GM12878 (cell line): ENCODE results near the gene NEK7. TPM values are rescaled to one million over a fixed set of nuclear protein-coding genes. Genes with fewer than 3 reads are reported as not detected.

Experiments
- ATAC-seq: fragments of 200-7000 bp; cut with Tn5 transposase; 3 replicates; pipeline ENCODE4 v1.9.1; 2020; ENCODE audit warnings: mild to moderate bottlenecking, moderate library complexity
- BruUV-seq: library from RNA; stranded (reverse); fragments of 400-500 nt; replicated peaks from 2 replicates; lab custom pipeline; 2021; lab: Mats Ljungman, UMichigan
- CTCF ChIA-PET: fragments of 300-600 bp; sonication (Branson Sonifier 250); formaldehyde crosslinking; extraction: SDS; loops from one replicate; lab custom pipeline; 2021; ENCODE audit warnings: inconsistent platforms; lab: Yijun Ruan, JAX
- POLR2A ChIA-PET: fragments of 350-600 bp; formaldehyde crosslinking; extraction: SDS; loops from one replicate; lab custom pipeline; 2021; ENCODE audit warnings: inconsistent platforms; lab: Charles Lee
- RAD21 ChIA-PET: fragments of 300-600 bp; sonication (Branson Sonifier 250); formaldehyde crosslinking; loops from one replicate; lab custom pipeline; 2023; ENCODE audit warnings: antibody characterized with exemption; ENCODE audit not compliant: unreplicated experiment; lab: Charles Lee
- SMC1A ChIA-PET: fragments of 300-600 bp; sonication (Branson Sonifier 250); formaldehyde crosslinking; loops from one replicate; lab custom pipeline; 2023; ENCODE audit not compliant: unreplicated experiment, uncharacterized antibody; lab: Charles Lee
- DNase-seq: peaks from one replicate; pipeline ENCODE4 v3.0.0-alpha.2; 2011; ENCODE audit warnings: low read depth, low spot score
- FAIRE-seq: peaks from 3 replicates; lab custom pipeline; 2011; peaks lifted over from hg19 to GRCh38; lab: Jason Lieb, UNC
- H2AFZ ChIP-seq: 2 replicates; pipeline ENCODE4 v1.6.0; 2011; ENCODE audit warnings: low read depth, low read length, control low read depth; ENCODE audit not compliant: control insufficient read depth
- H3K27ac ChIP-seq: 2 replicates; pipeline ENCODE4 v1.5.1; 2011; ENCODE audit warnings: control low read depth; ENCODE audit not compliant: control insufficient read depth, insufficient read depth
- H3K27me3 ChIP-seq, 2 experiments: replicated peaks in 1 of 2; 2 replicates each; pipeline versions ENCODE4 v1.6.0 to v1.6.1; 2011; ENCODE audit warnings: low read length in 1 of 2; ENCODE audit not compliant: control insufficient read depth in 2 of 2, insufficient read depth in 2 of 2
- H3K36me3 ChIP-seq, 2 experiments: 2 replicates each; pipeline ENCODE4 v1.5.1; 2011; ENCODE audit warnings: low read length in 1 of 2; ENCODE audit not compliant: control insufficient read depth in 2 of 2, insufficient read depth in 2 of 2
- H3K4me1 ChIP-seq: 2 replicates; pipeline ENCODE4 v1.6.1; 2011; ENCODE audit warnings: mild to moderate bottlenecking, low read length, moderate library complexity, mixed read lengths; ENCODE audit not compliant: control insufficient read depth, insufficient read depth
- H3K4me2 ChIP-seq: 2 replicates; pipeline ENCODE4 v1.6.0; 2011; ENCODE audit warnings: control low read depth; ENCODE audit not compliant: control insufficient read depth, insufficient read depth
- H3K4me3 ChIP-seq: fragments of 200-600 bp; sonication (generic); 2 replicates; pipeline ENCODE4 v1.5.1; 2016
- H3K79me2 ChIP-seq: 2 replicates; pipeline ENCODE4 v1.6.0; 2011; ENCODE audit warnings: low read length; ENCODE audit not compliant: control insufficient read depth, insufficient read depth
- H3K9ac ChIP-seq: 2 replicates; pipeline ENCODE4 v1.8.0; 2011; ENCODE audit warnings: low read length, control low read depth, mixed read lengths; ENCODE audit not compliant: control insufficient read depth, insufficient read depth
- H3K9me3 ChIP-seq: replicated peaks from 3 replicates; pipeline ENCODE4 v1.5.1; 2011; ENCODE audit warnings: mild to moderate bottlenecking, low read length; ENCODE audit not compliant: control insufficient read depth, insufficient read depth
- H4K20me1 ChIP-seq: 2 replicates; pipeline ENCODE4 v1.6.0; 2011; ENCODE audit not compliant: control insufficient read depth, insufficient read depth
- CBX5 ChIP-seq: sonication (generic); IDR thresholded peaks from 2 replicates; pipeline ENCODE4 v1.6.1; 2016; ENCODE audit warnings: low read depth, moderate library complexity, mild to moderate bottlenecking, inconsistent platforms
- DPF2 ChIP-seq: fragments of 450-650 bp; IDR thresholded peaks from 2 replicates; pipeline ENCODE4 v1.6.1; 2017; ENCODE audit warnings: mild to moderate bottlenecking
- IRF4 ChIP-seq: IDR thresholded peaks from 2 replicates; pipeline ENCODE4 v1.6.1; 2011; ENCODE audit warnings: low read depth, low read length
- NFYB ChIP-seq: IDR thresholded peaks from 2 replicates; pipeline ENCODE4 v1.6.1; 2011; ENCODE audit warnings: low read depth, mild to moderate bottlenecking, low read length, improper control_type of control experiment, moderate library complexity; ENCODE audit not compliant: insufficient read depth
- POLR2A ChIP-seq: IDR thresholded peaks from 2 replicates; pipeline ENCODE4 v1.6.1; 2011; ENCODE audit warnings: low read depth, mild to moderate bottlenecking, low read length
- RAD21 ChIP-seq: IDR thresholded peaks from 2 replicates; pipeline ENCODE4 v1.6.1; 2011; ENCODE audit warnings: mild to moderate bottlenecking, low read depth, low read length, moderate library complexity; ENCODE audit not compliant: insufficient read depth
- RUNX3 ChIP-seq: IDR thresholded peaks from 2 replicates; pipeline ENCODE4 v1.6.1; 2012; ENCODE audit warnings: low read length, inconsistent platforms
- SMAD5 ChIP-seq: IDR thresholded peaks from 2 replicates; pipeline ENCODE4 v1.6.1; 2016; ENCODE audit warnings: antibody characterized with exemption, low read depth
- SMARCA5 ChIP-seq: fragments of 450-650 bp; IDR thresholded peaks from 2 replicates; pipeline ENCODE4 v1.6.1; 2017; ENCODE audit warnings: mild to moderate bottlenecking
- SUPT20H ChIP-seq: IDR thresholded peaks from 2 replicates; pipeline ENCODE4 v1.6.1; 2011; ENCODE audit warnings: low read depth, mild to moderate bottlenecking, low read length, moderate library complexity, borderline replicate concordance; ENCODE audit not compliant: control insufficient read depth
- TBL1XR1 ChIP-seq: IDR thresholded peaks from 2 replicates; pipeline ENCODE4 v1.6.1; 2012; ENCODE audit warnings: low read depth, low read length, improper control_type of control experiment
- TCF3 ChIP-seq: IDR thresholded peaks from 2 replicates; pipeline ENCODE4 v1.6.1; 2012; ENCODE audit warnings: low read depth, mild to moderate bottlenecking, low read length, borderline replicate concordance; ENCODE audit not compliant: insufficient read depth
- YBX1 ChIP-seq: fragments of 450-650 bp; IDR thresholded peaks from 2 replicates; pipeline ENCODE4 v1.6.1; 2016; ENCODE audit warnings: antibody characterized with exemption
- WGBS: methylation state at CpG from one replicate; pipeline ENCODE4 v1.1.6; 2016; ENCODE audit warnings: low lambda C conversion rate; ENCODE audit not compliant: insufficient replicate concordance, insufficient coverage; ENCODE audit errors: missing lambda C conversion rate; 5-methylcytosine and 5-hydroxymethylcytosine counted together
- in situ Hi-C: fragments of 300-500 bp; cut with MboI; formaldehyde crosslinking; loops from 9 replicates; pipeline ENCODE4 v1.14.3; 2018; ENCODE audit warnings: mixed read lengths
- intact Hi-C: fragments of 100-400 bp; cut with micrococcal nuclease; formaldehyde crosslinking; loops from one replicate; pipeline ENCODE4 v1.14.2; 2022; ENCODE audit not compliant: unreplicated experiment
- polyA plus RNA-seq, 11 experiments: library from polyadenylated mRNA; depleted of rRNA in 4 of 11; unstranded in 6 of 11; stranded (reverse) in 5 of 11; fragments of >200 nt; fragmentation: Nextera tagmentation in 4 of 11; fragmentation: Illumina TruSeq in 1 of 11; extraction: Ambion mirVana in 4 of 11; extraction: Trizol in 1 of 11; gene quantifications; 1 replicate in 1 of 11; 2 replicates in 10 of 11; pipeline versions ENCODE4 v1.2.1 to v1.2.3, GENCODE V29; 2011 to 2016; ENCODE audit warnings: inconsistent platforms in 2 of 11, missing spikeins in 2 of 11, low read depth in 1 of 11
- total RNA-seq, 4 experiments: library from RNA; depleted of rRNA in 3 of 4; stranded (reverse); fragments of >200 nt in 3 of 4; fragmentation: Illumina TruSeq in 1 of 4; extraction: Trizol in 1 of 4; gene quantifications; 2 replicates each; pipeline versions ENCODE4 v1.2.1 to v1.2.3, GENCODE V29; 2013 to 2021
- TF ChIP-seq, protein P1 (sequence below): fragments of 150-350 bp; IDR thresholded peaks from 2 replicates; pipeline ENCODE4 v1.6.1; 2016; ENCODE audit warnings: low read depth, low read length
- TF ChIP-seq, protein P2 (sequence below): IDR thresholded peaks from 2 replicates; pipeline ENCODE4 v1.6.1; 2011; ENCODE audit warnings: borderline replicate concordance, low read depth, mild to moderate bottlenecking, moderate library complexity, mixed read lengths, low read length; ENCODE audit not compliant: insufficient read depth; ENCODE audit errors: extremely low read length
- TF ChIP-seq, protein P3 (sequence below): IDR thresholded peaks from 2 replicates; pipeline ENCODE4 v1.6.1; 2012; ENCODE audit warnings: low read depth, low read length, improper control_type of control experiment
- TF ChIP-seq, protein P4 (sequence below): fragments of 450-650 bp; IDR thresholded peaks from 2 replicates; pipeline ENCODE4 v1.6.1; 2017; ENCODE audit warnings: mild to moderate bottlenecking, low read depth, inconsistent platforms; ENCODE audit not compliant: poor library complexity, severe bottlenecking

NEK7 gene
- total and polyA plus RNA-seq, 10 of the 15 experiments (the other 5 are each of a cell fraction or from before 2014, with no cell fraction given): 9.4 to 77.7 (median 24.0) TPM

DNA sequence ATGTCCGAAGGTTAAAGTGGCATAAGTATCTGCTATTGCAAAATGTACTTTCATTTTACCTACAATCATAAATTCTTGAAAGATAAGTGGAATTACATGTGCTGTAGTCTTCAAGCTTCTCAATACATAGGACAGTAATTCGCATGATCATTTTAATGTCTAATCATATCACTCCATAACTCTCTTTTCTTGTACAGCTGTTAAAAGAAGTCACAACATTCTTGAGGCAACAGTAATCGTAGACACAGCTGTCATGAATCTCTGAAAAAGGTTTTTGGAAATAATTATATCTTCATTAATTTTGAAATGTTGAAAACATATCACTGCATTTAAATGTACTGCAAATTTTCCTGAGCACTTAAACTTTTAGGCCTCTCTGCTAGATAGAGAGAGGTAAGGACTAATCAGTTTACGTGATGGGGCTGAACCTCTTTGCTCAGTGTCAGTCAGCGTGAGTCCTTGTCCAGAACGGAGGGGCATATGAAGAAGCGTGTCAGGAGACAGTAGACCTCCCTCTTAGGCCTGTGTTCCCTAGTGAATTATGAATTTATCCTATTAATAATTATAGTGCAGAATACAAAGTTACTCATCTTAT, 133.4 kb downstream of the NEK7 start:
- RAD21 ChIA-PET: no interaction called here
- 97% methylated on average over 7 of the region's 7 CpGs for WGBS
- BruUV-seq: no TSS peak
- no peak for DNase-seq
- Histone ChIP-seq H3K79me2 (no peaks in the 10 kb centered on the region), H3K36me3 (no peaks in the 10 kb centered on the region; a peak in 1 of 4 replicates), H3K4me3 (no peak overlapping the region), H3K4me2 (no peak overlapping the region), H3K9ac (no peak overlapping the region), H4K20me1 (no peaks in the 10 kb centered on the region), H3K9me3 (no peaks in the 10 kb centered on the region), H3K27ac (no peak overlapping the region), H3K27me3 (no peaks in the 10 kb centered on the region), H3K4me1 (no peaks in the 10 kb centered on the region), H2AFZ (no peak overlapping the region)
- intact Hi-C loops: loop anchor here (10.0 kb wide), 1 partner anchor 175 kb away; no protein-coding TSS in a partner anchor
- in situ Hi-C loops: no loop called here
- peak; percentile 47 for FAIRE-seq
- CTCF ChIA-PET: interaction anchor here (0.9 to 1.3 kb wide), 3 partner anchors 13 to 202 kb away, joined by 3 to 5 read pairs (median 4); no protein-coding TSS in a partner anchor
- SMC1A ChIA-PET: interaction anchor here (0.6 to 3.2 kb wide), 8 partner anchors 9 to 204 kb away, joined by 3 to 12 read pairs (median 4); no protein-coding TSS in a partner anchor
- TF ChIP-seq RUNX3 (no peak), POLR2A (no peak), YBX1 (no peak), RAD21 (no peak), NFYB (no peak), SMAD5 (no peak), SUPT20H (no peak), IRF4 (no peak), TBL1XR1 (no peak), CBX5 (no peak), DPF2 (no peak), SMARCA5 (no peak), TCF3 (no peak)
- TF ChIP-seq, protein P1, sequence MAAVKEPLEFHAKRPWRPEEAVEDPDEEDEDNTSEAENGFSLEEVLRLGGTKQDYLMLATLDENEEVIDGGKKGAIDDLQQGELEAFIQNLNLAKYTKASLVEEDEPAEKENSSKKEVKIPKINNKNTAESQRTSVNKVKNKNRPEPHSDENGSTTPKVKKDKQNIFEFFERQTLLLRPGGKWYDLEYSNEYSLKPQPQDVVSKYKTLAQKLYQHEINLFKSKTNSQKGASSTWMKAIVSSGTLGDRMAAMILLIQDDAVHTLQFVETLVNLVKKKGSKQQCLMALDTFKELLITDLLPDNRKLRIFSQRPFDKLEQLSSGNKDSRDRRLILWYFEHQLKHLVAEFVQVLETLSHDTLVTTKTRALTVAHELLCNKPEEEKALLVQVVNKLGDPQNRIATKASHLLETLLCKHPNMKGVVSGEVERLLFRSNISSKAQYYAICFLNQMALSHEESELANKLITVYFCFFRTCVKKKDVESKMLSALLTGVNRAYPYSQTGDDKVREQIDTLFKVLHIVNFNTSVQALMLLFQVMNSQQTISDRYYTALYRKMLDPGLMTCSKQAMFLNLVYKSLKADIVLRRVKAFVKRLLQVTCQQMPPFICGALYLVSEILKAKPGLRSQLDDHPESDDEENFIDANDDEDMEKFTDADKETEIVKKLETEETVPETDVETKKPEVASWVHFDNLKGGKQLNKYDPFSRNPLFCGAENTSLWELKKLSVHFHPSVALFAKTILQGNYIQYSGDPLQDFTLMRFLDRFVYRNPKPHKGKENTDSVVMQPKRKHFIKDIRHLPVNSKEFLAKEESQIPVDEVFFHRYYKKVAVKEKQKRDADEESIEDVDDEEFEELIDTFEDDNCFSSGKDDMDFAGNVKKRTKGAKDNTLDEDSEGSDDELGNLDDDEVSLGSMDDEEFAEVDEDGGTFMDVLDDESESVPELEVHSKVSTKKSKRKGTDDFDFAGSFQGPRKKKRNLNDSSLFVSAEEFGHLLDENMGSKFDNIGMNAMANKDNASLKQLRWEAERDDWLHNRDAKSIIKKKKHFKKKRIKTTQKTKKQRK: no peak
- TF ChIP-seq, protein P2, sequence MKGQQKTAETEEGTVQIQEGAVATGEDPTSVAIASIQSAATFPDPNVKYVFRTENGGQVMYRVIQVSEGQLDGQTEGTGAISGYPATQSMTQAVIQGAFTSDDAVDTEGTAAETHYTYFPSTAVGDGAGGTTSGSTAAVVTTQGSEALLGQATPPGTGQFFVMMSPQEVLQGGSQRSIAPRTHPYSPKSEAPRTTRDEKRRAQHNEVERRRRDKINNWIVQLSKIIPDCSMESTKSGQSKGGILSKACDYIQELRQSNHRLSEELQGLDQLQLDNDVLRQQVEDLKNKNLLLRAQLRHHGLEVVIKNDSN: no peak
- TF ChIP-seq, protein P3, sequence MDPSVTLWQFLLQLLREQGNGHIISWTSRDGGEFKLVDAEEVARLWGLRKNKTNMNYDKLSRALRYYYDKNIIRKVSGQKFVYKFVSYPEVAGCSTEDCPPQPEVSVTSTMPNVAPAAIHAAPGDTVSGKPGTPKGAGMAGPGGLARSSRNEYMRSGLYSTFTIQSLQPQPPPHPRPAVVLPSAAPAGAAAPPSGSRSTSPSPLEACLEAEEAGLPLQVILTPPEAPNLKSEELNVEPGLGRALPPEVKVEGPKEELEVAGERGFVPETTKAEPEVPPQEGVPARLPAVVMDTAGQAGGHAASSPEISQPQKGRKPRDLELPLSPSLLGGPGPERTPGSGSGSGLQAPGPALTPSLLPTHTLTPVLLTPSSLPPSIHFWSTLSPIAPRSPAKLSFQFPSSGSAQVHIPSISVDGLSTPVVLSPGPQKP: no peak
- TF ChIP-seq, protein P4, sequence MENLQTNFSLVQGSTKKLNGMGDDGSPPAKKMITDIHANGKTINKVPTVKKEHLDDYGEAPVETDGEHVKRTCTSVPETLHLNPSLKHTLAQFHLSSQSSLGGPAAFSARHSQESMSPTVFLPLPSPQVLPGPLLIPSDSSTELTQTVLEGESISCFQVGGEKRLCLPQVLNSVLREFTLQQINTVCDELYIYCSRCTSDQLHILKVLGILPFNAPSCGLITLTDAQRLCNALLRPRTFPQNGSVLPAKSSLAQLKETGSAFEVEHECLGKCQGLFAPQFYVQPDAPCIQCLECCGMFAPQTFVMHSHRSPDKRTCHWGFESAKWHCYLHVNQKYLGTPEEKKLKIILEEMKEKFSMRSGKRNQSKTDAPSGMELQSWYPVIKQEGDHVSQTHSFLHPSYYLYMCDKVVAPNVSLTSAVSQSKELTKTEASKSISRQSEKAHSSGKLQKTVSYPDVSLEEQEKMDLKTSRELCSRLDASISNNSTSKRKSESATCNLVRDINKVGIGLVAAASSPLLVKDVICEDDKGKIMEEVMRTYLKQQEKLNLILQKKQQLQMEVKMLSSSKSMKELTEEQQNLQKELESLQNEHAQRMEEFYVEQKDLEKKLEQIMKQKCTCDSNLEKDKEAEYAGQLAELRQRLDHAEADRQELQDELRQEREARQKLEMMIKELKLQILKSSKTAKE: no peak
- POLR2A ChIA-PET: interaction anchor here (1.4 kb wide), 1 partner anchor 132 kb away, joined by 3 read pairs; no protein-coding TSS in a partner anchor
- ATAC-seq: no peak
